GM12891 (cell line): ENCODE measurements around the gene CCL8.

Experiments
- DNase-seq: peaks from one replicate; pipeline ENCODE4 v3.0.0; 2011; ENCODE audit warnings: low spot score; ENCODE audit not compliant: insufficient read length
- FAIRE-seq: peaks from 2 replicates; lab custom pipeline; 2011; peaks lifted over from hg19 to GRCh38; lab: Jason Lieb, UNC
- PAX5 ChIP-seq: IDR thresholded peaks from 2 replicates; pipeline ENCODE4 v1.6.1; 2011; ENCODE audit warnings: low read length, moderate library complexity, mild to moderate bottlenecking; ENCODE audit not compliant: insufficient read depth, severe bottlenecking
- POLR2A ChIP-seq: IDR thresholded peaks from 2 replicates; pipeline ENCODE4 v1.6.1; 2011; ENCODE audit warnings: low read depth, low read length, control low read depth
- POLR2AphosphoS5 ChIP-seq: IDR thresholded peaks from 2 replicates; pipeline ENCODE4 v1.6.1; 2011; ENCODE audit warnings: low read depth, low read length, control low read depth
- POU2F2 ChIP-seq: IDR thresholded peaks from 2 replicates; pipeline ENCODE4 v1.6.1; 2011; ENCODE audit warnings: low read depth, mild to moderate bottlenecking, control low read depth, low read length, moderate library complexity
- SPI1 ChIP-seq: IDR thresholded peaks from 2 replicates; pipeline ENCODE4 v1.6.1; 2011; ENCODE audit warnings: low read depth, low read length, control low read depth
- TAF1 ChIP-seq: IDR thresholded peaks from 2 replicates; pipeline ENCODE4 v1.6.1; 2011; ENCODE audit warnings: low read depth, low read length, control low read depth

CCL8 gene

DNA sequence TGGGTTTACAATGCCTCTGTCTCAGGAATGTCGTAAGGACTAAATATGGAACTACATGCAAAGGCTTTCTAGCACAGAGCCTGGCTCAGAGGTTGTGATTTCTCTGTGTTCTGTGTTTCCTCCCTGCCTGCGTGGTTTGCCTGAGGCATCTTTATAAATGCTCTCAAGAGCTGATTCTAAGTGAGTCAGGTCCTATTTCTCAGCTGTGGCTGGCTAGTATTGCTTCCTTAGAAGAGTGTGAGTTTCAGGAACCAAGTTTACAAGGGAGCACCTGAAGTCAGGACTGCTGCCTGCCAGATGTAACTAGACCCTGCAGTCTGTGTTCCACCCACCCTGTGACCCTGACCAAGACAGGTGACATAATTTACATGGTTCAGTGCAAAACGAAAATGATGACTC, 51.8 kb downstream of the CCL8 start:
- DNase-seq (no peak), FAIRE-seq (no peak)
- TF ChIP-seq SPI1: no peak
- TF ChIP-seq TAF1: no peak
- TF ChIP-seq POLR2A: no peak
- TF ChIP-seq PAX5: no peak
- TF ChIP-seq POU2F2: no peak
- TF ChIP-seq POLR2AphosphoS5: no peak
